Nephron progenitor cell (in vitro differentiated cells): Measurements from ENCODE around the gene RAMP1.

Source experiments
- DNase-seq: peaks from one replicate; pipeline ENCODE4 v3.0.0; 2021
- H3K27ac Mint-ChIP-seq: 2 replicates; pipeline ENCODE4 v1.8.0; 2021; ENCODE audit warnings: mild to moderate bottlenecking, moderate library complexity, mixed read lengths
- H3K27me3 Mint-ChIP-seq: 2 replicates; pipeline ENCODE4 v1.8.0; 2021; ENCODE audit warnings: mild to moderate bottlenecking, low read depth, mixed read lengths; ENCODE audit not compliant: poor library complexity
- H3K36me3 Mint-ChIP-seq: 2 replicates; pipeline ENCODE4 v1.8.0; 2021; ENCODE audit warnings: low read depth, mixed read lengths
- H3K4me1 Mint-ChIP-seq: 2 replicates; pipeline ENCODE4 v1.8.0; 2021; ENCODE audit warnings: mixed read lengths
- H3K4me3 Mint-ChIP-seq: 2 replicates; pipeline ENCODE4 v1.8.0; 2021; ENCODE audit warnings: mild to moderate bottlenecking, moderate library complexity, mixed read lengths
- H3K9me3 Mint-ChIP-seq: 2 replicates; pipeline ENCODE4 v1.8.0; 2021; ENCODE audit warnings: mild to moderate bottlenecking, moderate library complexity, mixed read lengths
- TF ChIP-seq, protein P1 (sequence below): fragments of 200-600 bp; sonication (generic); IDR thresholded peaks from 2 replicates; pipeline ENCODE4 v1.5.0; 2021; ENCODE audit warnings: antibody characterized with exemption

RAMP1 gene

DNA sequence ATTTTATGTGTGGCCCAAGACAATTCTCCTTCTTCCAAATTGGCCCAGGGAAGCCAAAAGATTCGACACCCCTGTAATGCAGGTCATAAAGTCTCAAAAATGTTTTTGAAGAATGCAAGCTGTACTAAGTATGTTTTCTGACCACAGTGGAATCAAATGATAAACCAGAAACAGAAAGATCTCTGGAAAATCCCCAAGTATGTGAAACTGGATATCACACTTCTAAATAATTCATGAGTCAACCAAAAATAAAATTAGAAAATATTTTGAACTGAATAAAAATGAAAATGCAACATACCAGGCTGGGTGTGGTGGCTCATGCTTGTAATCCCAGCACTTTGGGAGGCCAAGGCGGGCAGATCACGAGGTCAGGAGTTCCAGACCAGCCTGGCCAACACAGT is 73.3 kb downstream of the RAMP1 start:
- Mint-ChIP-seq H3K27ac (no peak overlapping the region), H3K36me3 (no peaks in the 10 kb centered on the region), H3K9me3 (peaks cover 13% of the 10 kb centered on the region), H3K27me3 (peaks cover 12% of the 10 kb centered on the region), H3K4me3 (no peak overlapping the region), H3K4me1 (no peaks in the 10 kb centered on the region)
- no peak for DNase-seq
- TF ChIP-seq, protein P1, sequence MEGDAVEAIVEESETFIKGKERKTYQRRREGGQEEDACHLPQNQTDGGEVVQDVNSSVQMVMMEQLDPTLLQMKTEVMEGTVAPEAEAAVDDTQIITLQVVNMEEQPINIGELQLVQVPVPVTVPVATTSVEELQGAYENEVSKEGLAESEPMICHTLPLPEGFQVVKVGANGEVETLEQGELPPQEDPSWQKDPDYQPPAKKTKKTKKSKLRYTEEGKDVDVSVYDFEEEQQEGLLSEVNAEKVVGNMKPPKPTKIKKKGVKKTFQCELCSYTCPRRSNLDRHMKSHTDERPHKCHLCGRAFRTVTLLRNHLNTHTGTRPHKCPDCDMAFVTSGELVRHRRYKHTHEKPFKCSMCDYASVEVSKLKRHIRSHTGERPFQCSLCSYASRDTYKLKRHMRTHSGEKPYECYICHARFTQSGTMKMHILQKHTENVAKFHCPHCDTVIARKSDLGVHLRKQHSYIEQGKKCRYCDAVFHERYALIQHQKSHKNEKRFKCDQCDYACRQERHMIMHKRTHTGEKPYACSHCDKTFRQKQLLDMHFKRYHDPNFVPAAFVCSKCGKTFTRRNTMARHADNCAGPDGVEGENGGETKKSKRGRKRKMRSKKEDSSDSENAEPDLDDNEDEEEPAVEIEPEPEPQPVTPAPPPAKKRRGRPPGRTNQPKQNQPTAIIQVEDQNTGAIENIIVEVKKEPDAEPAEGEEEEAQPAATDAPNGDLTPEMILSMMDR, result no peak

DNA sequence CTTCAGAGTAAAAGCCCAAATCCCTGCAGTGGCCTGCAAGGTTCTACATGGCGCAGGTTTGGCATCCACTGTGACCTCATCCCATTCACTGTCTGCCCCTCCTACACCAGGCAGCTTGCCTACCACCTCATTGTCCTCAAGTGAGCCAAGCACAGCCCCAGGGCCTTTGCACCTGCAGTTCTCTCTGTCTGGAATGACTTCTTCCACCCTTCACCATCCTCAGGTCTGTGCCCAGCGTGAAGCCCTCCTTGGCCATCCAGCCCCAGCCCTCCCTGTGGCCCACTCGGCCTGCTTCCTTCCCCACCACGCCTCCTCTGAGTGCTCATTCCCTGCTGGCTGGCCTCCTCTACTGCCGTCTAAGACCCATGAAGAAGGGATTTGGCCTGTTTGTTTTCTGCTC is 74.8 kb downstream of the RAMP1 start:
- peaks cover 12% of the 10 kb centered on the region for H3K27me3 Mint-ChIP-seq
- peaks cover 10% of the 10 kb centered on the region for H3K9me3 Mint-ChIP-seq
- H3K4me3 Mint-ChIP-seq, result no peak overlapping the region
- no peak overlapping the region for H3K27ac Mint-ChIP-seq
- no peaks in the 10 kb centered on the region for H3K4me1 Mint-ChIP-seq
- no peaks in the 10 kb centered on the region for H3K36me3 Mint-ChIP-seq
- DNase-seq, result no peak
- TF ChIP-seq, protein P1, result no peak

DNA sequence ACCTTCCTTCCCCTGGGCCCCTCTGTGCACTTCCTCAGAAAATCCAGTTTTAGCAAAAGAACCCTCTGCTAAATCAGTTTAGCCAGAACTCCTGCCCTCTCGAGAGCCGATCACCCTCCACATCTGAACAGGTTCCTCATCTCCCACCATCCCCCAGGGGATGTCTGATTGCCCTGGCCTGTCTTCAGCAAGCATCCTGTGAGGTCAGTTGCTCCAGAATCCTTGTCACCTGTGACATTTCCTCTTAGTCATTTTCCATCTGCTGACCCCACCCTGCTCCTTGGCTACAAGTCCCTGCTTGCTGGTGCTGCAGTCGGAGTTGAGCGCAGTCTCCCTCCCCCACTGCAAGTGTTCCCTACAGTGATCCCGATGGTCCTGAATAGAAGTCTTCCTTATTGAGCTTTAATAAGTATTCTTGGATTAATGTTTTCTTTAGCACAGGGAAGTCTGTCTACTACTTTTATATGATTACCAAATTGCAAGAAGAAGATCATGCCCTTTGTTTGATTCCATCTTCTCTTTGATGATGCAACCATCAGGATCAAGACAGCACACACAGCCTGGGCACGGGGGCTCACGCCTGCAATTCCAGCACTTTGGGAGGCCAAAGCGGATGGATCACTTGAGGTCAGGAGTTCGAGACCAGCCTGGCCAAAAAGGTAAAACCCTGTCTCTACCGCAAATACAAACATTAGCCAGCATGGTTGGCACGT is 76.5 kb downstream of the RAMP1 start:
- Mint-ChIP-seq H3K27me3 (peaks cover 5% of the 10 kb centered on the region), H3K9me3 (no peaks in the 10 kb centered on the region), H3K27ac (no peak overlapping the region)

DNA sequence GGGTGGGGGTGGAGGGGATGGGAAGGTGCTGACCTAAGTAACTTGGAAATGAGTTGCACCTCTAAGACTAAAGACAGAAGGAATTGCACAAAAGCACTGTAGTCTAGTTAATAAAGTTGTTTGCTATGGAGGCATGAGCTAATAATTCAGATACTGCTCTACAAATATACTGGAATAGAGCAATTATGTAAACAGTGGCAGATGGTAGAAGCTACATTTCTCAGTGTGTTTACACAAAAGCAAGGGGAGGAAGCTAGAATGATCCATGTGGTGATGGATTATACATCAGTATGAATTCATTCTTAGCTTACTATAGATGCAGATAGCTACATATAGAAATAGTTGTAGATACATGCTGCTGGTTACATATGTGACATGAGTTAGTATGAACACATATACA is 79.8 kb downstream of the RAMP1 start:
- DNase-seq, result no peak
- Mint-ChIP-seq H3K36me3 (no peaks in the 10 kb centered on the region), H3K9me3 (peaks cover 4% of the 10 kb centered on the region), H3K27me3 (peaks cover 9% of the 10 kb centered on the region), H3K27ac (no peak overlapping the region), H3K4me3 (no peak overlapping the region), H3K4me1 (peaks cover 5% of the 10 kb centered on the region)
- TF ChIP-seq, protein P1, result no peak

More for the DNA sequence above, 76.5 kb downstream of the RAMP1 start:
- Mint-ChIP-seq H3K4me3 (no peak overlapping the region), H3K4me1 (peaks cover 5% of the 10 kb centered on the region), H3K36me3 (no peaks in the 10 kb centered on the region)
- no peak for DNase-seq
- TF ChIP-seq, protein P1, result no peak

DNA sequence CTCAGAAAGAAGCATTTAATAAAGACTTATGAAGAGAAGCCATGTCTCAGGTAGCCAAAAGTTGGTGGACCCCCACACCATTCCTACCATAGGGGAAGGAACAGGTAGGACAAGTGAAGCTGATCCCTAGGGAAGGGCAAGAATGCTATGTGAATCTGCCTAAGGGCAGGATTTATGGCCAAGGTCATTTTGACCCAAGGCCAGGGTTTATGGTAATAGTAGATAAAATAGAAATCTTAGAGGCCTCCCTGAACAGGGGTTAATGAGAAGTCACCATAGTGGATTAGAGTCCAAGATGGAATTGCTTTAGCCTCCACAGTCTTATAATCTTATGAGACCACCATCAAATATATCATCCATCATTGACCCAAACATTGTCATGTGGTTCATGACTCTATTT is 81.4 kb downstream of the RAMP1 start:
- H3K4me1 Mint-ChIP-seq, result peaks cover 5% of the 10 kb centered on the region
- no peak overlapping the region for H3K27ac Mint-ChIP-seq
- H3K4me3 Mint-ChIP-seq, result no peak overlapping the region
- peaks cover 4% of the 10 kb centered on the region for H3K27me3 Mint-ChIP-seq
- TF ChIP-seq, protein P1, result no peak
- no peak for DNase-seq
- peaks cover 19% of the 10 kb centered on the region for H3K9me3 Mint-ChIP-seq
- H3K36me3 Mint-ChIP-seq, result no peaks in the 10 kb centered on the region

DNA sequence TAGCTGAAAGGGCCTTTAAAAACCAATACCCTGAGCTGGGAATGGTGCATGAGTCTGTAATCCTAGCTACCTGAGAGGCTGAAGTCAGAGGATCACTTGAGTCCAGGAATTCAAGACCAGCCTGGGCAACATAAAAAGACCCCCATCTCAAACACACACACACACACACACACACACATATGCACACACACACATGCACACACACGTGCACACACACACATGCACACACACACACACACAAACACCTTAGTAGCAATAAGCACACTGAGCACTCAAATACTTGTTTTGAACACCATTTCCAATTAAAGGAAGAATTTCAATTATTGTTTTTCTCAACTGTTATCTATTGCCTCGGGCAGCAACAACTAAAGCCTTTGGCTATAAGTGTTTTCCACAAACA is 81.8 kb downstream of the RAMP1 start:
- Mint-ChIP-seq H3K36me3 (no peaks in the 10 kb centered on the region), H3K27me3 (peaks cover 4% of the 10 kb centered on the region), H3K27ac (no peak overlapping the region), H3K4me1 (peaks cover 5% of the 10 kb centered on the region), H3K9me3 (peaks cover 24% of the 10 kb centered on the region), H3K4me3 (no peak overlapping the region)
- TF ChIP-seq, protein P1, result no peak
- no peak for DNase-seq
